ENCODE measurements around the gene SRPRA.

The SRPRA gene

DNA sequence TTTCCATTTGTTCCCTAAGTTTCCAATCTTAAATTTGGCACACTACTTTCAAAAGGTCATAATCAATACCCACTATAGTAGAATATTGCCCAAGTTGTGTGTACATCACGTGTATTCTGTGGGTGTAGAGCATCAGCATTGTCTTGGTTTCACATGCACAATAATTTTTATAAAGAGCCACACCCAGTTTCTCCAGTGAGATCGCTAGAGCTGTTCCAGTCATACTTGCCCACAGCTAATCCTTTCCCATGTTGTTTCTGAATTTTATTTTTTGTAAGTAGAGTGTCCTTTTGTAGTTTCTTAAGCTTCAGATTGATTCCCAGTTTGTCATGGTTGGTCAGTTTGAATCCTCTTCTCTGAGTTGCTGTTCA, 43.4 kb downstream of the SRPRA start:
- H3K36me3 ChIP-seq (ENCODE audit: insufficient read depth, low read length): no peaks in the 10 kb centered on the region
- no peaks in the 10 kb centered on the region for H3F3A ChIP-seq (ENCODE audit: low read depth)
- TF ChIP-seq, protein P1, sequence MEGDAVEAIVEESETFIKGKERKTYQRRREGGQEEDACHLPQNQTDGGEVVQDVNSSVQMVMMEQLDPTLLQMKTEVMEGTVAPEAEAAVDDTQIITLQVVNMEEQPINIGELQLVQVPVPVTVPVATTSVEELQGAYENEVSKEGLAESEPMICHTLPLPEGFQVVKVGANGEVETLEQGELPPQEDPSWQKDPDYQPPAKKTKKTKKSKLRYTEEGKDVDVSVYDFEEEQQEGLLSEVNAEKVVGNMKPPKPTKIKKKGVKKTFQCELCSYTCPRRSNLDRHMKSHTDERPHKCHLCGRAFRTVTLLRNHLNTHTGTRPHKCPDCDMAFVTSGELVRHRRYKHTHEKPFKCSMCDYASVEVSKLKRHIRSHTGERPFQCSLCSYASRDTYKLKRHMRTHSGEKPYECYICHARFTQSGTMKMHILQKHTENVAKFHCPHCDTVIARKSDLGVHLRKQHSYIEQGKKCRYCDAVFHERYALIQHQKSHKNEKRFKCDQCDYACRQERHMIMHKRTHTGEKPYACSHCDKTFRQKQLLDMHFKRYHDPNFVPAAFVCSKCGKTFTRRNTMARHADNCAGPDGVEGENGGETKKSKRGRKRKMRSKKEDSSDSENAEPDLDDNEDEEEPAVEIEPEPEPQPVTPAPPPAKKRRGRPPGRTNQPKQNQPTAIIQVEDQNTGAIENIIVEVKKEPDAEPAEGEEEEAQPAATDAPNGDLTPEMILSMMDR (conservative IDR thresholded peaks at IDR 0.05; ENCODE audit: low read length): no peak
- TF ChIP-seq EZH2phosphoT487 (IDR thresholded peaks at IDR 0.05; ENCODE audit: borderline replicate concordance): no peak
- no peak overlapping the region for H3K9ac ChIP-seq (ENCODE audit: low read depth, low read length, poor library complexity, severe bottlenecking)
- H4K20me1 ChIP-seq (ENCODE audit: insufficient read depth, low read length, poor library complexity, severe bottlenecking): no peaks in the 10 kb centered on the region
- H2AFZ ChIP-seq (ENCODE audit: low read length): no peak overlapping the region
- H3K4me1 ChIP-seq (ENCODE audit: insufficient read depth, low read length, poor library complexity, severe bottlenecking): peaks cover 10% of the 10 kb centered on the region
- H3K79me2 ChIP-seq (ENCODE audit: insufficient read depth, low read length): peaks cover 55% of the 10 kb centered on the region
- no peak overlapping the region for H3K4me2 ChIP-seq (ENCODE audit: low read depth, low read length, poor library complexity, severe bottlenecking)
- H3K4me3 ChIP-seq (ENCODE audit: low read length, poor library complexity, severe bottlenecking): no peak overlapping the region
- H3K9me2 ChIP-seq (replicated peaks; ENCODE audit: low read depth, low read length): no peaks in the 10 kb centered on the region
- H3K9me3 ChIP-seq (ENCODE audit: insufficient read depth, low read depth, low read length): no peaks in the 10 kb centered on the region
- H3K27me3 ChIP-seq (ENCODE audit: insufficient read depth, low read length, poor library complexity, severe bottlenecking): no peaks in the 10 kb centered on the region

- Histone ChIP-seq H3K4me3 (ENCODE audit: low read length, poor library complexity, severe bottlenecking) (no peak overlapping the region), H3K9me3 (ENCODE audit: insufficient read depth, low read depth, low read length) (no peaks in the 10 kb centered on the region), H2AFZ (ENCODE audit: low read length) (no peak overlapping the region), H3K27me3 (ENCODE audit: insufficient read depth, low read length, poor library complexity, severe bottlenecking) (no peaks in the 10 kb centered on the region), H3K9me2 (replicated peaks; ENCODE audit: low read depth, low read length) (no peaks in the 10 kb centered on the region), H3K79me2 (ENCODE audit: insufficient read depth, low read length) (peaks cover 60% of the 10 kb centered on the region), H3K4me1 (ENCODE audit: insufficient read depth, low read length, poor library complexity, severe bottlenecking) (peaks cover 5% of the 10 kb centered on the region), H4K20me1 (ENCODE audit: insufficient read depth, low read length, poor library complexity, severe bottlenecking) (no peaks in the 10 kb centered on the region), H3K9ac (ENCODE audit: low read depth, low read length, poor library complexity, severe bottlenecking) (no peak overlapping the region), H3K4me2 (ENCODE audit: low read depth, low read length, poor library complexity, severe bottlenecking) (no peak overlapping the region), H3F3A (ENCODE audit: low read depth) (no peaks in the 10 kb centered on the region), H3K36me3 (ENCODE audit: insufficient read depth, low read length) (no peaks in the 10 kb centered on the region)
- no peak for TF ChIP-seq EZH2phosphoT487 (IDR thresholded peaks at IDR 0.05; ENCODE audit: borderline replicate concordance)
- TF ChIP-seq, protein P1 (conservative IDR thresholded peaks at IDR 0.05; ENCODE audit: low read length): no peak
Measured at GRCh38 chr11:126224647-126225294, 43.9 kb downstream of the SRPRA start.

GRCh38 chr11:126219547-126219946, 49.1 kb downstream of the SRPRA start:
- Histone ChIP-seq H3K4me1 (ENCODE audit: insufficient read depth, low read length, poor library complexity, severe bottlenecking) (peaks cover 19% of the 10 kb centered on the region), H3K9ac (ENCODE audit: low read depth, low read length, poor library complexity, severe bottlenecking) (no peak overlapping the region), H2AFZ (ENCODE audit: low read length) (no peak overlapping the region), H3K79me2 (ENCODE audit: insufficient read depth, low read length) (peaks cover 82% of the 10 kb centered on the region), H3K4me3 (ENCODE audit: low read length, poor library complexity, severe bottlenecking) (no peak overlapping the region), H3F3A (ENCODE audit: low read depth) (no peaks in the 10 kb centered on the region), H4K20me1 (ENCODE audit: insufficient read depth, low read length, poor library complexity, severe bottlenecking) (peaks cover 5% of the 10 kb centered on the region), H3K4me2 (ENCODE audit: low read depth, low read length, poor library complexity, severe bottlenecking) (no peak overlapping the region), H3K36me3 (ENCODE audit: insufficient read depth, low read length) (no peaks in the 10 kb centered on the region), H3K9me3 (ENCODE audit: insufficient read depth, low read depth, low read length) (no peaks in the 10 kb centered on the region), H3K27me3 (ENCODE audit: insufficient read depth, low read length, poor library complexity, severe bottlenecking) (no peaks in the 10 kb centered on the region), H3K9me2 (replicated peaks; ENCODE audit: low read depth, low read length) (no peaks in the 10 kb centered on the region)
- TF ChIP-seq, protein P1 (conservative IDR thresholded peaks at IDR 0.05; ENCODE audit: low read length): no peak
- TF ChIP-seq EZH2phosphoT487 (IDR thresholded peaks at IDR 0.05; ENCODE audit: borderline replicate concordance): no peak

Measured in Loucy (cell line).